WERI-Rb-1 (cell line): ENCODE data around the gene CABP2.
"Not testable (repeated sequence)": the region's sequence is repeated elsewhere in the genome, so short reads cannot be mapped to it uniquely, and the experiment has no call there.

Source experiments
- DNase-seq: peaks from one replicate; pipeline ENCODE4 v3.0.0-alpha.2; 2020
- H3K27ac ChIP-seq: fragments of 250-450 bp; sonication (Bioruptor Pico); 2 replicates; pipeline ENCODE4 v1.5.1; 2020; ENCODE audit warnings: mild to moderate bottlenecking, moderate library complexity
- H3K27me3 ChIP-seq: fragments of 250-450 bp; sonication (Bioruptor Pico); 2 replicates; pipeline ENCODE4 v1.5.1; 2021; ENCODE audit warnings: mild to moderate bottlenecking, low read depth, moderate library complexity; ENCODE audit not compliant: insufficient read depth, severe bottlenecking
- H3K36me3 ChIP-seq: fragments of 250-450 bp; sonication (Bioruptor Pico); 2 replicates; pipeline ENCODE4 v1.5.1; 2020; ENCODE audit warnings: mild to moderate bottlenecking, moderate library complexity
- H3K4me3 ChIP-seq: 2 replicates; pipeline ENCODE4 v1.5.1; 2011; ENCODE audit warnings: low read depth, mild to moderate bottlenecking, control low read depth, low read length
- H3K9me3 ChIP-seq: fragments of 250-450 bp; sonication (Bioruptor Pico); 2 replicates; pipeline ENCODE4 v1.5.1; 2021; ENCODE audit warnings: mild to moderate bottlenecking, moderate library complexity; ENCODE audit not compliant: severe bottlenecking
- CTCF ChIP-seq: IDR thresholded peaks from 2 replicates; pipeline ENCODE4 v1.5.1; 2011; ENCODE audit warnings: low read depth, mild to moderate bottlenecking, control low read depth, inconsistent platforms, low read length

Gene CABP2

DNA sequence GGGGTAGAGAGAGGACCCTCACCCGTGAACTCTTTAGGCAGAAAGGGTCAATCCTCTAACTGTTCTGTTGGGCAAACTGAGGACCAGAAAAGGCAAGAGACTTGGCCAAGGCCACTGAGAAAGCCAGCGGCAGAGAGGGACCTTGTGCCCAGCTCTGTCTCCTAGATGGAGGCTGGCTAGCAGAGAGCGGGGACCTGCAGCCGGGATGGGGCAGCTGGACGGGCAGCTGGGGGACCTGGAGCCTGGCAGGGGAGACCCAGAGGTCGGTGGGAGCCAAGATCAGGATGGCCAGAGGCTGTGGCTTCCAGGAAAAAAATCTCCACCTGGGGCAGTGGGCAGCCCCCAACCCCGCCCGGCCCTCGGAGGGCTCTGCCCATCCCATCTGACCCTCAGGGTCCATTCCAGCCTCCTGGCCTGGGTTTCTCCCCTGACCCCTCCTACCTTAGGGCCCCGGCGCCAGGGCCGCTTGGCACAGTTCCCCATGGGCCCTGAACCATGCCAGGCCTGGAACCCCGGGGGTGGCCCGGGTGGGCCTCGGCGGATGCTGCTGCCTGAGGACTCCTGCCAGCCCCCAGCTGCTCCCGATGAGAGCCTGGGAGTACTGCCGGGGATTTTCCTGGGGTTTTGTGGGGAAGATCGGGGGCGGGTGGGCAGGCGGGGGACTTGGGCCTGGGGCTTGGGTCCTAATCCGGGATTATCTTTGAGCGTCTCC lies at the start of gene CABP2:
CABP2 (minus strand) TSS at position 603 of the 712 bp plus-strand sequence; CDS start at position 483, 120 bp downstream.
- Histone ChIP-seq H3K36me3 (no peaks in the 10 kb centered on the region), H3K9me3 (no peaks in the 10 kb centered on the region), H3K27me3 (no peaks in the 10 kb centered on the region), H3K27ac (peak within 1 kb of the TSS; percentile 70), H3K4me3 (peak within 1 kb of the TSS; percentile 22)
- TF ChIP-seq CTCF = no peak
- DNase-seq = peak; percentile 62

GRCh38 chr11:67572747-67573419 lies 49.6 kb upstream of the CABP2 start:
- Histone ChIP-seq H3K9me3 (no peaks in the 10 kb centered on the region), H3K27ac (no peak overlapping the region), H3K36me3 (no peaks in the 10 kb centered on the region), H3K27me3 (no peaks in the 10 kb centered on the region), H3K4me3 (no peak overlapping the region)
- peak; percentile 83 for TF ChIP-seq CTCF
- peak; percentile 76 for DNase-seq

DNA sequence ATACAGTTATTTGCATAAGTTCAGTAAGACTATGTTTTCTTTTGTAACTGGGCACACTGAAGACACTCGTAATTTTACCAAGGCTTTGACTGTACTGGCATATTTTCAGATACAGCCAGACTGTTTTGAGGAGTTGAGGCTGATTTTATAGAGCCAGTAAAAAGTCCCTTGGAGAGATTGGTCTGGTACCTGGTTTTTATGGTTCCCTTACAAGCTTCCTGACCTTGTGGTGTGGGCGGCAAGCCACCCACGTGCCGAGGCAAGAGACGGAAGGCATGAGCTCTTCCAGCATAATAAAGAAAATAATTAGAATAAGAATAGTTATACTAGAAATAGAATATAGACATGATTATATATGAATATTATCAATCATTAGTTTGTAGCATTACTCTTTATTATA lies 49.1 kb upstream of the CABP2 start:
- H3K4me3 ChIP-seq = no peak overlapping the region
- H3K9me3 ChIP-seq = no peaks in the 10 kb centered on the region
- TF ChIP-seq CTCF = no peak
- no peaks in the 10 kb centered on the region for H3K27me3 ChIP-seq
- no peaks in the 10 kb centered on the region for H3K36me3 ChIP-seq
- no peak overlapping the region for H3K27ac ChIP-seq
- no peak for DNase-seq

DNA sequence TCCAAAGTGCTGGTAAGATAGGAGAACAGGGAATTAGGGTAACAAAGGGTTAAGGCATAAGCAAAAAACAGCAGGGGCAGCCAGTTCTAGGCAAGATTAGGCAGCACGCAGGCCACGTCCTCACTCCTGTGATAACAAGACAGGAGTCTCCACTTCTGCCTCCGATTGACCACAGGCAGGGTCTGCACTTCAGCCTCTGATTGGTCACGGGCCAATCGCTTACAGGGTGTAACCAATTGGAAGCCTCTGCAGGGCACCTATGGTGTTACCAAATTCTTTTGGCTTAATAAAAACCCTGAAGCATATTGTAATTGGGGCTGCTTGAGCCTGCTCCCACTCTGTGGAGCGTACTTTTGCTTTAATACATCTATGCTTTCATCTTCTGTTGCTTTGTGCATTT lies 48.2 kb upstream of the CABP2 start:
- no peaks in the 10 kb centered on the region for H3K27me3 ChIP-seq
- H3K27ac ChIP-seq = no peak overlapping the region
- TF ChIP-seq CTCF = no peak
- H3K4me3 ChIP-seq = no peak overlapping the region
- DNase-seq = no peak
- no peaks in the 10 kb centered on the region for H3K9me3 ChIP-seq
- no peaks in the 10 kb centered on the region for H3K36me3 ChIP-seq

- no peak for TF ChIP-seq CTCF
- H3K27ac ChIP-seq = no peak overlapping the region
- H3K9me3 ChIP-seq = no peaks in the 10 kb centered on the region
- H3K36me3 ChIP-seq = no peaks in the 10 kb centered on the region
- DNase-seq = no peak
- no peaks in the 10 kb centered on the region for H3K27me3 ChIP-seq
- no peak overlapping the region for H3K4me3 ChIP-seq
Measured at GRCh38 chr11:67564230-67564629, 41.0 kb upstream of the CABP2 start.

DNA sequence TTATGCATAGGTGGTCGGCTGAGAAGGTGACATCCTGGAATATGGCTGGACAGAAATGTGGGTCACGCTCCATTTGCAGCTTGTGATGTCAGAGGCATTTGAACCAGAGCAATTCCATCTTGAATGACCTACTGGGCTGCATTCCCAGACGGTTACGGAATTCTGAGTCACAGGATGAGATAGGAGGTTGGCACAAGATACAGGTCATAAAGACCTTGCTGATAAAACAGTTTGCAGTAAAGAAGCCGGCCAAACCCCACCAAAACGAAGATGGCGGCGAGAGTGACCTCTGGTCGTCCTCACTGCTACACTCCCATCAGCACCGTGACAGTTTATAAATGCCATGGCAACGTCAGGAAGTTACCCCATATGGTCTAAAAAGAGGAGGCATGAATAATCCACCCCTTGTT lies 40.5 kb upstream of the CABP2 start:
- H3K9me3 ChIP-seq, H3K27ac ChIP-seq, H3K4me3 ChIP-seq, DNase-seq, H3K36me3 ChIP-seq, H3K27me3 ChIP-seq: not testable (repeated sequence)
